Measurements from ENCODE around the gene VSIG10L.

DNA sequence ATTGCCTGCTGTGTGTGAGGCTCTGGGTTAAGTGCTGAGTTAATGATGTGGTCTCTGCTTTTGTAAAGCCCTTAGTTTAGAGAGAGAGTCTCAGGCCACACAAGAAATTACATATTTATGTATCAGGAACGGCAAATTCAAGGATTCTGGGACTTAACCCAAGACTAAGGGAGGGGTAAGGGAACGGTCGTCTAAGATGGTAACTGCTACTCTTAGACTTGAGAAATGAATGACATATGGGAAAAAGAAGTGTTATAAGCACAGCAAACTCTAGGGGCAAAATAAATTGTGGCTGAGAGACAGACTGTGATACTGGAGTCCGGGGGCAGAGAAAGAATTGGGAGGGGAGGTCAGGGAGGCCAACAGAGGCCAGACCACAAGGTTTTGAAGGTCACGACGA is 10.2 kb downstream of the VSIG10L start:
- TF ChIP-seq, protein P1, sequence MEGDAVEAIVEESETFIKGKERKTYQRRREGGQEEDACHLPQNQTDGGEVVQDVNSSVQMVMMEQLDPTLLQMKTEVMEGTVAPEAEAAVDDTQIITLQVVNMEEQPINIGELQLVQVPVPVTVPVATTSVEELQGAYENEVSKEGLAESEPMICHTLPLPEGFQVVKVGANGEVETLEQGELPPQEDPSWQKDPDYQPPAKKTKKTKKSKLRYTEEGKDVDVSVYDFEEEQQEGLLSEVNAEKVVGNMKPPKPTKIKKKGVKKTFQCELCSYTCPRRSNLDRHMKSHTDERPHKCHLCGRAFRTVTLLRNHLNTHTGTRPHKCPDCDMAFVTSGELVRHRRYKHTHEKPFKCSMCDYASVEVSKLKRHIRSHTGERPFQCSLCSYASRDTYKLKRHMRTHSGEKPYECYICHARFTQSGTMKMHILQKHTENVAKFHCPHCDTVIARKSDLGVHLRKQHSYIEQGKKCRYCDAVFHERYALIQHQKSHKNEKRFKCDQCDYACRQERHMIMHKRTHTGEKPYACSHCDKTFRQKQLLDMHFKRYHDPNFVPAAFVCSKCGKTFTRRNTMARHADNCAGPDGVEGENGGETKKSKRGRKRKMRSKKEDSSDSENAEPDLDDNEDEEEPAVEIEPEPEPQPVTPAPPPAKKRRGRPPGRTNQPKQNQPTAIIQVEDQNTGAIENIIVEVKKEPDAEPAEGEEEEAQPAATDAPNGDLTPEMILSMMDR (IDR thresholded peaks at IDR 0.05 in 4 of 5, conservative IDR thresholded peaks at IDR 0.05 in 1 of 5): no peak
- no peak for TF ChIP-seq POLR2A (IDR thresholded peaks at IDR 0.05)
